GM12865 (cell line): ENCODE measurements around the gene DDTL.
"Not testable (repeated sequence)": the region's sequence is repeated elsewhere in the genome, so short reads cannot be mapped to it uniquely, and the experiment has no call there.

ENCODE experiments used
- DNase-seq: peaks from one replicate; pipeline ENCODE4 v3.0.0; 2010; ENCODE audit warnings: low read depth
- H3K4me3 ChIP-seq: 2 replicates; pipeline ENCODE4 v1.5.1; 2011; ENCODE audit warnings: mild to moderate bottlenecking, low read depth, low read length, control low read depth
- CTCF ChIP-seq: IDR thresholded peaks from 2 replicates; pipeline ENCODE4 v1.5.1; 2011; ENCODE audit warnings: low read length, control low read depth, low read depth, inconsistent platforms; ENCODE audit not compliant: insufficient read depth; ENCODE audit errors: missing control alignments

DDTL gene

GRCh38 chr22:23953485-23953884 lies 13.2 kb upstream of the DDTL start:
- DNase-seq, H3K4me3 ChIP-seq: not testable (repeated sequence)

DNA sequence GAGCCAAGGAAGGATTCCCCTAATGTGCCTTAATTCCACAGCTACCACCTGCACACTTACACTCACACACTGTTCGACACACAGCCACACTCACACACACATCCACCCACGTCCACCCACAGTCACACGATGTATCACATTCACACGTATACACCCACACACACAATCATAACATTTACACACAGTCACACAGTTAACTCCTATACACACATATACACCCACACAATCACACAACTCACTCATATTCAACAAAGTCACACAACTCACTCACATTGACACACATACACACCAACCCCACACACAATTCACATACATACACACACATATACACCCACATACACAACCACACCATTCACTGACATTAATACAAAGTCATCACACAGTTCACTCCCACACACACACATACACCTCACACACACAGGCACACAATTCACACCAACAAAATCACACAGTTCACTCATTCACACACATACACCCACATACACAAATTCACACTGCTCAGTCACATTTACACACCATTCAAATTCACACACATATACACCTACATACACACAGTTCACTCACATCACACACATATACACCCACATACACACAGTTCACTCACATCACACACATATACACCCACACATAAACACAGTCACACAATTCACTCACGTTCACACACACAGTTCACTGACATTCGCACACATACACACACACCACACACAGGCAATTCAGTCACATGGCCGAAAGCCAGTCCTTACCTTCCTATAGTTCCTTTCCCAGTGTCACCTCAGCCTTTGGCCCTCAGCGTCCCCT lies 12.3 kb upstream of the DDTL start:
- not testable (repeated sequence) for DNase-seq, H3K4me3 ChIP-seq

DNA sequence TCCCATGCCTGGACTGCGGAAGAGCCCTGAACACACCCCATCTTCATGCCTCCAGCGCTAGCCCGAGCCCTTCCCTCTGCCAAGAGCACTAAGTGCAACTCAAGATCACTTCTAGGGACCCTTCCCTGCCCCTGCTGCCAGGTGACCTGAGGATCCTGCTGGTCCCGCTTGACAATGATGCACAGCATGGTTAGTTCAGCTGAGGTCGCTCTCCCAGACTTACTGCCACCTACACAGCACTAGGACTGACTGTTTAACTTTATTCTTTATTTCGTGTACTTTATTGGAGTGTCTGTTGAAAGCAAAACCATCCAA lies 11.7 kb upstream of the DDTL start:
- H3K4me3 ChIP-seq, DNase-seq: not testable (repeated sequence)

DNA sequence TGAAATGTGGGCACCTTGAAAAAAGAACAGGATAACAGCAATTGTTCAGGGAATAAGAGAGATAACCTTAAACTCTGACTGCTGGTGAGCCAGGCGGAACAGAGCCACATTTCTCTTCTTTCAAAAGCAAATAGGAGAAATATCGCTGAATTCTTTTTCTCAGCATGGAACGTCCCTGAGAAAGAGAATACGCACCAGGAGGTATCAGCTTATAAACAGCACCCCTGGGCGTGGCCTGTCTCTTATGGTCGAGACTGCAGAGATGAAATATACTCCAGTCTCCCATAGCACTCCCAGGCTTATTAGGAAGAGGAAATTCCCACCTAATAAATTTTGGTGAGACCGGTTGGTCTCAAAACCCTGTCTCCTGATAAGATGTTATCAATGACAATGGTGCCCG lies 10.8 kb upstream of the DDTL start:
- DNase-seq, H3K4me3 ChIP-seq: not testable (repeated sequence)

DNA sequence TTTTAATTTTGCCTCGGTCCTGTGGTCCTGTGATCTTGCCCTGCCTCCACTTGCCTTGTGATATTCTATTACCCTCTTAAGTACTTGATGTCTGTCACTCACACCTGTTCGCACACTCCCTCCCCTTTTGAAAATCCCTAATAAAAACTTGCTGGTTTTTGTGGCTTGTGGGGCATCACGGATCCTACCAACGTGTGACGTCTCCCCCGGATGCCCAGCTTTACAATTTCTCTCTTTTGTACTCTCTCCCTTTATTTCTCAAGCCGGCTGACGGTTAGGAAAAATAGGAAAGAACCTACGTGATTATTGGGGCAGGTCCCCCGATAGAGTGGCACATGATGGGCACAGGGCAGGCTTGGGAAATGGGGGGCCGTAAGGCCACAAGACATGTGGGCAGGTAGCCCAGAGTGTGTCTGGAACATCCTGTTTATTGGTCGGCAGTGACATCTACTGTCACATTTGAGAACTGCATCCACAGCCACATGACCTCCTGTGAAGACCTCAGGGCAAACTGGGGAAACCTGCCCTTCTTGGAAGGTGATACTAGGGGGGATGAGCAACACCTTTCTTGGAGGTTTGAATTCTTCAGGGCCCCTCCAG lies 10.3 kb upstream of the DDTL start:
- not testable (repeated sequence) for H3K4me3 ChIP-seq
- DNase-seq = peak; percentile 81
- TF ChIP-seq CTCF = peak; percentile 86

DNA sequence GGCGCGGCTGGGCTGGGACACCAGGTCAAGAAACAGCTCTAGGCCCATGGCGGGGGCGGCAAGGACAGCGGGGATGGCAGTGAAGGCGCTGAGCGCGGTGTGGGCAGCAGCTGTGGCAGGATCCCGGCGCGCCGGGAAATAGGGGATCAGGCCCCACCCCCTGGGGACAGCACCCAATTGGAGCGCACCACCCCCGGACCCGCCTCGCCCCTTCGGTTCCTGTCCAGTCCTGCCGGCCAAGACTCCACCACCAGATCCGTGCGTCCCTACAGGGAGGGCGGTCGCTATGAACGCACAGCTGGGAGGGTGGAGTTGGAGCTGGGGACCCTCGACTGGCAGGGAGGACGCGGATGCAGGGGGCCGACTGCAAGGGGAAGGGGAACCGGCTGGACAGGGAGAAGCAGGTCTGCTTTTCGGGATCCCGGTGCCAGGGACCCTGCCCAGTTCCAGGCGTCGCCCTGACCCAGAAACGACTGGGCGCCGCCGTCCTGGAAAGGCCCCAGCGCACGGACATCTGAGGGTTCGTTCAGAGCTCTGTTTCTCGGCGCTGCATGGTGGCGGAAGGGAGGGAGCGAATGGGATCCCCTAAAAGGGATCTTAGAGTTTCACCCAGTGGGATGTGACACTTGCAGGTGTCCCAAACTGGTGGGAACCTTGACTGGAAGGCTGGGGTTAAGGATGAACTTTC lies 5.5 kb upstream of the DDTL start, which contains the start of gene GSTT2B:
Gene GSTT2B, minus strand, starts transcription at position 112 of the 688 bp plus-strand sequence. Its CDS starts 64 bp downstream, at position 48.
- H3K4me3 ChIP-seq, DNase-seq: not testable (repeated sequence)

DNA sequence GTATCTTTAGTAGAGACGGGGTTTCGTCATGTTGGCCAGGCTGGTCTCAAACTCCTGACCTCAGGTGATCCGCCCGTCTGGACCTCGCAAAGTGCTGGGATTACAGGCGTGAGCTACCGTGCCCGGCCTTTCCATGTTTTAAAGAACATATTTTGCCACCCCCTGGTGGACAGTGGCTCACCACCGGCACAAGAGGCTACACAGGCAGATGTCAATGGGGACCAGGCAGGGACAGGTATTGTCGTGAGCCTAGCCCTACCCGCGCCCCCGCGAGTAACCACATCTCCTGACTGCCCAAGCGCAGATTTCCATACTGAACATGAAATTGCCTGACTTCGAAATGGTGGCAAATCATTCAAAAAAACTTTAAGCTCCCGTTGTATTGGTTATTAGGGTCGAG lies 594 bp upstream of the DDTL start:
- not testable (repeated sequence) for DNase-seq, H3K4me3 ChIP-seq

DNA sequence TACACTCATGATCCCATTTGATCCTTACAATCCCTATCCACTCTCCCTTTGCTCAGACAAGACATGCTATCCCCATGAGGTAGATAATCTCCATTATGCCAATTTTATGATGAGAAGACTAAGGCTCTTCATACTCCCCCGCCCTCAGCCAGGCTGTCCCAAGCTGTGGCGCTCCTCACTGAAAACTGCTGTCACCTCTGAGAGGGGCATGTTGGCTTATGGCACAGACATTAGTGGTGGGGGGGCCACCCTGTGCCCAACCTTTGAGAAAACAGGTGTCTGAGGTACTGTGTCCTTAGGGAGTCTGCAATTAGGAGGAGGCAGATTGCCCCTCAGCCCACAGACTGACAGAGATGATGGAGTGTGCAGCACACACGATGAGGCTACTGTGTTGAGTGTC lies 2.4 kb downstream of the DDTL start:
- H3K4me3 ChIP-seq = no peak overlapping the region
- no peak for DNase-seq
- no peak for TF ChIP-seq CTCF

DNA sequence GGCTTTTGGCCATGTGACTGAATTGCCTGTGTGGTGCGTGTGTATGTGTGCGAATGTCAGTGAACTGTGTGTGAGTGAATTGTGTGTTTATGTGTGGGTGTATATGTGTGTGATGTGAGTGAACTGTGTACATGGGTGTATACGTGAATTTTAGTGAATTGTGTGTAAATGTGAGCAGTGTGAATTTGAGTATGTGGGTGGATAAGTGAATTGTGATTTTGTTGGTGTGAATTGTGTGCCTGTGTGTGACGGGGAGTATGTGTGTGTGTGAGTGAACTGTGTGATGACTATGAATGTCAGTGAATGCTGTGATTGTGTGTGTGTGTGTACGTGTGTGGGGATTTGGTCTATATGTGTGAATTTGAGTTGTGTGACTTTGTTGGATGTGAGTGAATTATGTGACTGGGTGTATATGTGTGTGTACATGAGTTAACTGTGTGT lies 3.5 kb downstream of the DDTL start:
- no peak for DNase-seq
- H3K4me3 ChIP-seq = no peak overlapping the region
- TF ChIP-seq CTCF = no peak

DNA sequence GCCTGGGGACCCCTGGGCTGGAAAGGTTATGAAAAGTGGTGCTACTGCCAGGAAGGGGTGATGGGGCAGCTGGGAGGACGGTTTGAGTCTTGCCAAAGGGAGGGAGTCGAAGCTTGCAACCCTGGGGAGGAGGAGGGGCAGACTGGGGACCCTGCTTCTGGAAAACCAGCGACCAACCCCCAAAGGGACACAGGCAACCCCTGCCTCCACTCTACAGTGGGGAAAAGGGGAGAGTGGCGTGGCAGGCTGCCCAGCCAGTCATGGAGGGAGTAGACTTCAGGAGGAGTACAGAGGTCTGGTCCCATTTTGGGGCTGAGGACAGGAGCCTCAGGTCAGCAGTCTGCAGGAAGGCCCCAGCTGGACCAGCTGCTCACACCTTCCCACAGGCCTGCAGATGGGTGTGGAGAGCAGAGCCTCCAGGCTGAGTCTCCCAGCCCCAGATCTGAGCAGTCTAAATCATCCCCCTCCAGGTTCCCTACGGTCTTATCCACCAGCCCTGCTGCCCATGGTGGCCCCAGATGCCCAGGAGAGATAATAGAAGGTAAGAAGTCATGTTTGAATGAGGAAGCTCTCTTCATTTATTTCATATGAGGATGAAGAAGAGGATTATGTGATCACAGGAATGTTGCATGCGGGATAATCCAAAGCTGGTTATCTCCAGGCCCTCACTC lies 4.3 kb downstream of the DDTL start:
- no peak overlapping the region for H3K4me3 ChIP-seq
- no peak for TF ChIP-seq CTCF
- peak; percentile 15 for DNase-seq

DNA sequence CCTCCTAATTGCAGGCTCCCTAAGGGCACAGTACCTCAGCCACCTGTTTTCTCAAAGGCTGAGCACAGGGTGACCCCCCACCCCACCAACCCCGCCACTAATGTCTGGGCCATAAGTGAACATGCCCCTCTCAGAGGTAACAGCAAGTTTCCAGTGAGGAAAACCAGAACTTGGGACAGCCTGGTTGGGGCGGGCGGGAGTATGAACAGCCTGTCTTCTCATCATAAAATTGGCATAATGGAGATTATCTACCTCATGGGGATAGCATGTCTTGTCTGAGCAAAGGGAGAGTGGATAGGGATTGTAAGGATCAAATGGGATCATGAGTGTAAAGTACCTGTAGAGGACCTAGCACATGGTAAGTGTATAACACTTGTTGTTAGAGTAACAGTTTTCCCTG lies 5.2 kb downstream of the DDTL start:
- DNase-seq, H3K4me3 ChIP-seq: not testable (repeated sequence)

GRCh38 chr22:23974345-23974744 lies 7.7 kb downstream of the DDTL start, which contains the start of gene DDT:
Gene DDT, minus strand, starts transcription at chr22:23974441. Its CDS starts 27 bp downstream, at chr22:23974414.
- H3K4me3 ChIP-seq, DNase-seq: not testable (repeated sequence)

DNA sequence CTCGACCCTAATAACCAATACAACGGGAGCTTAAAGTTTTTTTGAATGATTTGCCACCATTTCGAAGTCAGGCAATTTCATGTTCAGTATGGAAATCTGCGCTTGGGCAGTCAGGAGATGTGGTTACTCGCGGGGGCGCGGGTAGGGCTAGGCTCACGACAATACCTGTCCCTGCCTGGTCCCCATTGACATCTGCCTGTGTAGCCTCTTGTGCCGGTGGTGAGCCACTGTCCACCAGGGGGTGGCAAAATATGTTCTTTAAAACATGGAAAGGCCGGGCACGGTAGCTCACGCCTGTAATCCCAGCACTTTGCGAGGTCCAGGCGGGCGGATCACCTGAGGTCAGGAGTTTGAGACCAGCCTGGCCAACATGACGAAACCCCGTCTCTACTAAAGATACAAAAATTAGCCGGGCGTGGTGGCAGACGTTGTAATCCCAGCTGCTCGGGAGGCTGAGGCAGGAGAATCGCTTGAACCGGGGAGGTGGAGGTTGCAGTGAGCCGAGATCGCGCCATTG lies 8.2 kb downstream of the DDTL start:
- not testable (repeated sequence) for H3K4me3 ChIP-seq, DNase-seq
